K562 (cell line): ENCODE results near the gene TEX54. TPM values are rescaled to one million over a fixed set of nuclear protein-coding genes. Genes with fewer than 3 reads are reported as not detected.
A peak's percentile ranks its signal among the peaks of the same experiment; 100 is the strongest.

Source experiments
- C11orf30 ChIP-seq: fragments of 450-650 bp; IDR thresholded peaks from 2 replicates; pipeline ENCODE4 v1.6.1; 2016; ENCODE audit warnings: low read depth, mild to moderate bottlenecking
- CBX8 ChIP-seq: fragments of 200-600 bp; sonication (generic); IDR thresholded peaks from 2 replicates; pipeline ENCODE4 v1.6.1; 2012; ENCODE audit warnings: borderline replicate concordance, mixed run types, low read depth, mild to moderate bottlenecking, moderate library complexity, mixed read lengths, low read length, control low read depth, inconsistent platforms; ENCODE audit not compliant: poor library complexity, severe bottlenecking; ENCODE audit errors: extremely low read depth
- GABPB1 ChIP-seq: sonication (generic); formaldehyde crosslinking; IDR thresholded peaks from 2 replicates; pipeline ENCODE4 v1.8.0; 2022; ENCODE audit warnings: mild to moderate bottlenecking, missing genetic modification reagents
- HDAC1 ChIP-seq, 2 experiments: fragments of 450-650 bp; IDR thresholded peaks; 2 replicates each; pipeline ENCODE4 v1.6.1; 2016 to 2017; ENCODE audit warnings: inconsistent platforms in 1 of 2, mild to moderate bottlenecking in 1 of 2, moderate library complexity in 1 of 2
- KAT7 ChIP-seq: sonication (generic); formaldehyde crosslinking; IDR thresholded peaks from 2 replicates; pipeline ENCODE4 v1.8.0; 2022; ENCODE audit warnings: missing genetic modification reagents, mild to moderate bottlenecking, borderline replicate concordance
- KDM1A ChIP-seq, 2 experiments: fragments of 450-650 bp; IDR thresholded peaks; 2 replicates each; pipeline ENCODE4 v1.6.1; 2016; ENCODE audit warnings: mild to moderate bottlenecking in 2 of 2
- POLR2H ChIP-seq: IDR thresholded peaks from 2 replicates; pipeline ENCODE4 v1.6.1; 2016; ENCODE audit warnings: missing genetic modification characterization, low read depth, mild to moderate bottlenecking, control low read depth, missing compliant biosample characterization, moderate library complexity
- RCOR1 ChIP-seq, 2 experiments: IDR thresholded peaks; 2 replicates each; pipeline ENCODE4 v1.6.1; 2012; ENCODE audit warnings: low read depth in 2 of 2, low read length in 2 of 2, borderline replicate concordance in 1 of 2, improper control_type of control experiment in 1 of 2
- SMAD4 ChIP-seq: fragments of 250-450 bp; sonication (Bioruptor Pico); conservative IDR thresholded peaks from 2 replicates; pipeline ENCODE4 v1.8.0; 2021; ENCODE audit warnings: inconsistent platforms, mild to moderate bottlenecking, moderate library complexity
- SMARCA5 ChIP-seq: fragments of 450-650 bp; IDR thresholded peaks from 2 replicates; pipeline ENCODE4 v1.6.1; 2016
- STAG1 ChIP-seq: sonication (generic); formaldehyde crosslinking; IDR thresholded peaks from 2 replicates; pipeline ENCODE4 v1.5.0; 2020; ENCODE audit warnings: missing genetic modification reagents, borderline replicate concordance
- TEAD4 ChIP-seq, 2 experiments: sonication (generic) in 1 of 2; formaldehyde crosslinking in 1 of 2; IDR thresholded peaks; 2 replicates each; pipeline versions ENCODE4 v1.6.1 to v1.8.0; 2012 to 2022; ENCODE audit warnings: borderline replicate concordance in 1 of 2, inconsistent platforms in 1 of 2, low read length in 1 of 2, mild to moderate bottlenecking in 1 of 2, missing genetic modification reagents in 1 of 2
- TFAP4 ChIP-seq: sonication (generic); formaldehyde crosslinking; IDR thresholded peaks from 2 replicates; pipeline ENCODE4 v1.8.0; 2022; ENCODE audit warnings: missing genetic modification reagents, mild to moderate bottlenecking, moderate library complexity, borderline replicate concordance
- THAP7 ChIP-seq: fragments of 250-450 bp; sonication (Bioruptor Pico); IDR thresholded peaks from 2 replicates; pipeline ENCODE4 v1.5.0; 2021
- ZBTB43 ChIP-seq: sonication (generic); formaldehyde crosslinking; IDR thresholded peaks from 2 replicates; pipeline ENCODE4 v1.8.0; 2023; ENCODE audit warnings: mild to moderate bottlenecking, missing genetic modification reagents
- ZKSCAN8 ChIP-seq: fragments of 200-800 bp; sonication (Bioruptor generic); IDR thresholded peaks from 2 replicates; pipeline ENCODE4 v1.6.1; 2016; ENCODE audit warnings: missing genetic modification characterization, missing compliant biosample characterization
- ZNF311 ChIP-seq: fragments of 250-450 bp; sonication (Bioruptor Pico); IDR thresholded peaks from 2 replicates; pipeline ENCODE4 v1.4.0; 2020; ENCODE audit warnings: mild to moderate bottlenecking, moderate library complexity
- ZNF445 ChIP-seq: fragments of 250-450 bp; sonication (Bioruptor Pico); IDR thresholded peaks from 2 replicates; pipeline ENCODE4 v1.4.0; 2020; ENCODE audit warnings: low read depth, mild to moderate bottlenecking, moderate library complexity
- ZNF609 ChIP-seq: sonication (generic); formaldehyde crosslinking; IDR thresholded peaks from 2 replicates; pipeline ENCODE4 v1.8.1; 2023; ENCODE audit warnings: missing genetic modification reagents, mild to moderate bottlenecking, borderline replicate concordance
- polyA plus RNA-seq, 8 experiments: library from polyadenylated mRNA; depleted of rRNA in 4 of 8; stranded (reverse) in 5 of 8; unstranded in 3 of 8; fragments of >200 nt; fragmentation: Nextera tagmentation in 2 of 8; fragmentation: Illumina TruSeq in 1 of 8; extraction: Ambion mirVana in 2 of 8; extraction: Trizol in 1 of 8; gene quantifications; 2 replicates each; pipeline versions ENCODE4 v1.2.1 to v1.2.3, GENCODE V29; 2011 to 2014; ENCODE audit warnings: inconsistent platforms in 1 of 8, missing spikeins in 1 of 8
- total RNA-seq, 7 experiments: library from RNA; depleted of rRNA in 6 of 7; stranded (reverse); fragments of >200 nt in 6 of 7; fragmentation: Illumina TruSeq in 2 of 7; extraction: Trizol in 2 of 7; gene quantifications; 2 replicates each; pipeline versions ENCODE4 v1.2.1 to v1.2.3, GENCODE V29; 2011 to 2021; ENCODE audit warnings: low replicate concordance in 1 of 7

TEX54 gene
- total and polyA plus RNA-seq, 9 of the 15 experiments (the other 6 are each of a cell fraction or from before 2014, with no cell fraction given) = not detected

GRCh38 chr11:62805076-62805892, 27.4 kb downstream of the TEX54 start, which contains the start of gene NXF1 (continued):
- TF ChIP-seq ZNF609 (0 out of 2 replicates have a peak, but pooled peaks have one; percentile 40), RCOR1 (IDR thresholded peaks at IDR 0.05; ENCODE audit: borderline replicate concordance in 1 of 2, low read depth in 2 of 2, low read length in 2 of 2) (no peak), STAG1 (CRISPR knock-in tag) (peak; percentile 42), CBX8 (no peak), TFAP4 (peak; percentile 89), ZNF445 (CRISPR knock-in tag) (no peak), ZBTB43 (peak; percentile 94), SMAD4 (0 out of 2 replicates have a peak, but pooled peaks have one; percentile 62), ZKSCAN8 (CRISPR knock-in tag) (no peak), THAP7 (peak; percentile 92), KAT7 (peak; percentile 98), POLR2H (tag) (peak; percentile 98), HDAC1 (IDR thresholded peaks at IDR 0.05) (peak in 1 of 2 experiments; percentile 81; a peak in 2 of 4 replicates), TEAD4 (IDR thresholded peaks at IDR 0.05; ENCODE audit: low read length) (peak; percentile 20; the same call in 1 of the 2 replicates), TEAD4 (CRISPR knock-in tag; IDR thresholded peaks at IDR 0.05; ENCODE audit: borderline replicate concordance) (no peak), GABPB1 (CRISPR knock-in tag) (peak; percentile 88), KDM1A (IDR thresholded peaks at IDR 0.05) (no peak), ZNF311 (no peak), C11orf30 (peak; percentile 83), SMARCA5 (no peak)
